Measurements from ENCODE around the gene SLC35E2B.
"Not testable (repeated sequence)": the region's sequence is repeated elsewhere in the genome, so short reads cannot be mapped to it uniquely, and the experiment has no call there.

- TF ChIP-seq CTCF, POLR2A (IDR thresholded peaks at IDR 0.05): not testable (repeated sequence)
These were observed 45.3 kb upstream of the SLC35E2B start for GRCh38 chr1:1737675-1738590.

Data from body of pancreas (tissue), 4 donors.